Measurements from ENCODE around the gene SMIM1. TPM values are rescaled to one million over a fixed set of nuclear protein-coding genes. Genes with fewer than 3 reads are reported as not detected.
"Not testable (repeated sequence)": the region's sequence is repeated elsewhere in the genome, so short reads cannot be mapped to it uniquely, and the experiment has no call there.

Gene SMIM1
- total RNA-seq, 2 donors from 2014 or later: 25.4 to 35.9 TPM

GRCh38 chr1:3786468-3787348, 14.2 kb downstream of the SMIM1 start:
- DNase-seq (no peak), ATAC-seq (no peak)
- intact Hi-C loops (cut with DNase I): no loop called here

- ATAC-seq (no peak), DNase-seq (no peak)
- intact Hi-C loops (cut with DNase I): no loop called here
Observed at GRCh38 chr1:3787349-3787715, 14.8 kb downstream of the SMIM1 start.

- ATAC-seq: no peak
- DNase-seq: peak; percentile 3
- intact Hi-C loops (cut with DNase I): no loop called here
Observed at GRCh38 chr1:3787745-3788605, 15.4 kb downstream of the SMIM1 start.

GRCh38 chr1:3788756-3789420, 16.3 kb downstream of the SMIM1 start:
- intact Hi-C loops (cut with DNase I): no loop called here
- DNase-seq: no peak
- ATAC-seq: no peak

- intact Hi-C loops (cut with DNase I): no loop called here
- ATAC-seq: no peak
- no peak for DNase-seq
Observed at GRCh38 chr1:3789421-3790300, 17.1 kb downstream of the SMIM1 start.

- ATAC-seq: peak; percentile 20 to 31
- intact Hi-C loops (cut with DNase I): no loop called here
- no peak for DNase-seq
Observed at GRCh38 chr1:3790500-3790923, 18.0 kb downstream of the SMIM1 start.

- ATAC-seq: no peak
- intact Hi-C loops (cut with DNase I): no loop called here
- DNase-seq: no peak
Observed at GRCh38 chr1:3790952-3791351, 18.4 kb downstream of the SMIM1 start.

- intact Hi-C loops (cut with DNase I): no loop called here
- no peak for DNase-seq
- ATAC-seq: no peak
Observed at GRCh38 chr1:3795453-3796214, 23.1 kb downstream of the SMIM1 start.

GRCh38 chr1:3796215-3797061, 23.9 kb downstream of the SMIM1 start, which contains the start of gene LRRC47:
LRRC47 (minus strand) TSS chr1:3796498; CDS start chr1:3796476, 22 bp downstream.
- ATAC-seq: peak; percentile 100
- intact Hi-C loops (cut with DNase I): no loop called here
- peak; percentile 97 for DNase-seq

- intact Hi-C loops (cut with DNase I): loop anchor here in 1 of 2 donors (5.0 kb wide), 1 partner anchor 103 kb away; no protein-coding TSS in a partner anchor
- DNase-seq (no peak), ATAC-seq (no peak)
Observed at GRCh38 chr1:3799976-3800685, 27.6 kb downstream of the SMIM1 start.

- DNase-seq, ATAC-seq: not testable (repeated sequence)
- intact Hi-C loops (cut with DNase I): loop anchor here in 1 of 2 donors (5.0 kb wide), 1 partner anchor 103 kb away; no protein-coding TSS in a partner anchor
Observed at GRCh38 chr1:3800795-3801194, 28.2 kb downstream of the SMIM1 start.

- DNase-seq: no peak
- no peak for ATAC-seq
- intact Hi-C loops (cut with DNase I): loop anchor here in 1 of 2 donors (5.0 kb wide), 1 partner anchor 107 kb away; no protein-coding TSS in a partner anchor
Observed at GRCh38 chr1:3803905-3804626, 31.5 kb downstream of the SMIM1 start.

GRCh38 chr1:3804627-3804944, 32.0 kb downstream of the SMIM1 start:
- intact Hi-C loops (cut with DNase I): loop anchor here in 1 of 2 donors (5.0 kb wide), 1 partner anchor 107 kb away; no protein-coding TSS in a partner anchor
- not testable (repeated sequence) for DNase-seq, ATAC-seq

- DNase-seq: no peak
- ATAC-seq: no peak
- intact Hi-C loops (cut with DNase I): no loop called here
Observed at GRCh38 chr1:3805038-3805437, 32.5 kb downstream of the SMIM1 start.

GRCh38 chr1:3807769-3808168, 35.2 kb downstream of the SMIM1 start:
- ATAC-seq (no peak), DNase-seq (no peak)
- intact Hi-C loops (cut with DNase I): no loop called here

- ATAC-seq: no peak
- intact Hi-C loops (cut with DNase I): no loop called here
- no peak for DNase-seq
Observed at GRCh38 chr1:3809680-3810079, 37.1 kb downstream of the SMIM1 start.

Data from left cardiac atrium (tissue), 4 donors.